Measurements from ENCODE around the gene TRH.
"Not testable (repeated sequence)": the region's sequence is repeated elsewhere in the genome, so short reads cannot be mapped to it uniquely, and the experiment has no call there.

The TRH gene

GRCh38 chr3:130013246-130013645 is 38.7 kb downstream of the TRH start:
- not testable (repeated sequence) for DNase-seq

GRCh38 chr3:130014526-130014925 is 40.0 kb downstream of the TRH start:
- no peak for DNase-seq

- DNase-seq: not testable (repeated sequence)
Measured at GRCh38 chr3:130017661-130018060, 43.1 kb downstream of the TRH start.

GRCh38 chr3:130026146-130026829 is 51.8 kb downstream of the TRH start:
- not testable (repeated sequence) for DNase-seq

- DNase-seq: not testable (repeated sequence)
Measured at GRCh38 chr3:130027437-130027836, 52.9 kb downstream of the TRH start.

All from NCI-H510A (cell line).